AG20443 (cell line): Measurements from ENCODE around the gene LRRTM4.
A peak's percentile ranks its signal among the peaks of the same experiment; 100 is the strongest.

Experiments
- DNase-seq: peaks from one replicate; pipeline ENCODE4 v3.0.0; 2012; ENCODE audit warnings: low spot score, mixed read lengths

The LRRTM4 gene

DNA sequence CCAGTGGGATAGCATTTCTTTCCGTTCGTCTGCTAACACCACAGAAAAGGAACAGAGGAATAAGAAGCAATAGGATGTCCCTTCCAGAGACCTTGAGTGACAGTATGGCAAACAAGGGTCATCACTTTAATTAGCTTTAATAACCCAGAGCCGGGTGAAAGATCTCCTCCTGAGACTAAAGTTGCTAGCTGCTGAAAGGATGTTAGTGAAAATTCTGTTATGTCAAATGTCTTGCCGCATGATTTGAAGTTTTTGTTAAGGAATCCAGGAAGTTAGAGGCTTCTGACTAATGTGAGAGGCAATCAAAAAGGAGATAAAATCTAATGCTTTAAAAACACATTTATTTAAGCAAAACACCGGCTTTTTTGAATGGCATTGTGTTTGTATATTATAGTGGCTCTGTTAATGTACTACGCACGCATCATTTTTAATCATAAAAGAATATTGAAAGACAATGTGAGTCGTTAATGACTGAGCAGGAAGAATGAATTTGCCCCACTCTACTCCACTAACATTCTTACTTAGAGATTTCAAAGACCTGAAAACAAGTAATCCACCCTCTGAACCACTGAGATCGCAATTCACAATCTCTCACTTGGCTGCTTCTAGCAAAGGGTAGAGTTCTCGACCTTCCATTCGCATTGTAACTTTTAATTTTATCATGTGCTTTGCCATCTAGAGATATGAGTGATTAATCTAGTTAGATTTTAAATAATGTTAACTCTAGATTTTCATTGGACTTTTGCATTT is 536.6 kb downstream of the LRRTM4 start:
- DNase-seq, result no peak

DNA sequence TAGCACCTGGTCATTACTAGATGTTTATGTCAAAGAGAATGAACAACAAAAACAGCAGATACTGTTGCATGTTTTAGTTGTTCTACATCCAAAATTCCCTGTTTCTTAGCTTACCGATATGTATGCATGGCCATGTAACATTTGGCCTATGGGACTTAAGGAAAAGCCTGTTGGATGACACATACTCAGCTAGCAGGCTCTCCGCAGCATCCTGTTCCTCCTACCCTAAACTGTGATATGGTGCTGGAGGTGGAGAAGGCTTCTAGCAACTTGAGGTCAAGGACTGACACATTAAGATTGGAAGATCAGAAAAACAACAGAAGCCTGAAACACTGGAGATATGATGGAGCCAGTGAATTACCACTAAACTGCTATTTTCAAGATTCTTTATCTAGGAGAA is 537.8 kb downstream of the LRRTM4 start:
- no peak for DNase-seq

DNA sequence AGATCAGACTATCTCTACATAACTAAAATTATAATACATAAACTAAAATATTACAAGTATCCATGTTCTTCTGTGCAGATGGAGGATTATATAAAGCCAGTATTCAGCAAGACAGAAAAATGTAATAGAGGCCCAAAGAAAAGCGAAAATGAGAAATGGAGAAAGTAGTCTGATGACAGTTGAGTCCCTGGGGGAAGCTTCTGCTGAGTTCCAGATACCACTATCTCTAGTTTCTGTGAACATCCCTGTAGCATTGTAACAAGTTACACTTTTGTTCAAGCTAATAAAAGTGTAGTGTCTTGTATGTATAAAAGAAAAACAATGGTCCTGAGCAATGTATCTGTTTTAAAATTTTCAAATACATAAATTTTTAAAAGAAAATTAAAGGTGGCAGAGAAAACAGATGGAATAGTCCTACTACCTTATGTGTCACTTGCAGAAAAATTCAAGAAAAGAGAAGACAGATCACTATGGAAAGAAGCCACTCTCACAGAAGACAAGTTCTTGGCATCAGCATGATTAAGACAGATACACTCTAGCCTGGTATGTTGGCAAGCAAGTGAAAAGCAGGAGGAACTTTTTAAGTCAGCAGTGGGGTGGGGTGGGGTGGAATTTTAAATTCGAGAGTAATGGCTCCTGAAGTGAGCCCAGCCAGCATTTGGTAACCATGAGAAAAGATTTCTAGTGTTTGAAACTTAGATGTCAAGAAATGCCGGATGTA is 541.9 kb downstream of the LRRTM4 start:
- no peak for DNase-seq

DNA sequence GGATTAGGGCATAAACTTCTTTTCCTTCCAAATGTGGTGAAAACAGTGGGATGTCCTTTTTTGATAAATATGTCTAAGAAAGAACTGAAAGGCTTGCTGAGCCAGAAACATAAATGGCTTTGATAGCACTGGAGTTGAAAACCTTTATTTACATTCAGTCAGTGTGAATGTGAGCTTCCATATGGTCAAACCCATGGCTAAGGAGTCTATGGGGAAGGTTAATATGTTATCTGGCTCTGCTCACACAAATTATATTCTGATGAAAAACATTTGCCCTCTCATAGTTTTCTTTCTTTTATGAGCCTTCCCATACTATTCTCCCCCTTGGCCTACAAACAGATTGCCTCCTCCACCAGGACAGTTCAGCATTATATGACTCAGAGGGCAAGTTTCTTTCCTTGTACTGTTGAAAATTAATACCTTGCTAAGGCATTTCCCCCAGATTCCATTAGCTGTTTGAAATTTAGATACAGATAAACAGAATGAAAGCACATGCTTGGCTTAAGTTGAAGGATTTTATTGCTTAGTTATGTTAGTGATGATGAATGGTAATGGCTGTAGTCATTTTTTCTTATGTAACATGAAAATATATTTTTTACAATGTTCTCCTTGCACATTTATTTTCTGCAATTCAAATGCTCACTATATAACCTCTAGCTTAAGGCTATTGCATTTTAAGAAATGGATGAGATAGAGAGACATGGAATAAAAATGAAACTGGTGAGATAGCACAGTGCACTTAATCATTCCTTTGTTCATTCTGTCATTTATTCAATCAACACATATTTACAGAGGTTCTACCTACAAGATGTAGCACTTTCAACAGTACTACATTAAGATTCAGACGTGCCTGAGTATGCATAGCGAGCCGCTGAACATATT is 544.1 kb downstream of the LRRTM4 start:
- DNase-seq, result no peak

DNA sequence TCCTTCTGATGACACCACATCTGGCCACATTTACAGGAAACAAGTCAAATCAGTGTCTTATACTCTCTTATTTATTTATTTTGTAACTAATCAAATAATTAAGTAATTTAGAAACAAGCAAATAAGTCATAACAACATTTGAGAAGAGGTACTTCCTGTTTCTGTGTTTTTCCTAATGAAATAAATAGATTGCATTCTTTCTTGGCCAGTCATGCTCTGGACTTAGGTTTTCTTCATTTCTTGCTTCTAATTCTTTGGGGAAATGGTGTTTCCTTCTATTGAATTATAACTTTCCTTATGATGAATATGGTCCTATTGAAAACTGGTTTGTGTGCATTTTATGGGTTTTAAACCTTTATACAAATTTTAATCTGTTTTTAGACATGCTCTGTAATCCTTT is 546.4 kb downstream of the LRRTM4 start:
- DNase-seq, result no peak

DNA sequence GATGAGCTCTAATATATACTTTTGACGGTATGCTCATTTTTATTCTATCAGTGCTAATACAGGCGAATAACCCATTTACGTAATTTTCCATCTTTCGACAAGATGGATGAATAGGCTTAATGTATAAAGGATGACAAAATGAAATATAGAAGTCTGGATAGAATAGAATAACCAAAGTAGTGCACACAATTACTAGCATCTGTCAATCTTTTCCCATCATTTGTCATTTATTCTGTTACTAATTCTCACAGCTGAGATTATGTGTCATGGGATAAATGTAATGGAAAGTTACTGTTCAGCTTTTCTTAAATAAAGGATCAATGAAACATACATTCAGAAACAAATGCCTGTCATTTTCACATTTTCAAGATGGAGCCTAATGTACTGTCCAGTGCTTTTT is 548.6 kb downstream of the LRRTM4 start:
- no peak for DNase-seq

DNA sequence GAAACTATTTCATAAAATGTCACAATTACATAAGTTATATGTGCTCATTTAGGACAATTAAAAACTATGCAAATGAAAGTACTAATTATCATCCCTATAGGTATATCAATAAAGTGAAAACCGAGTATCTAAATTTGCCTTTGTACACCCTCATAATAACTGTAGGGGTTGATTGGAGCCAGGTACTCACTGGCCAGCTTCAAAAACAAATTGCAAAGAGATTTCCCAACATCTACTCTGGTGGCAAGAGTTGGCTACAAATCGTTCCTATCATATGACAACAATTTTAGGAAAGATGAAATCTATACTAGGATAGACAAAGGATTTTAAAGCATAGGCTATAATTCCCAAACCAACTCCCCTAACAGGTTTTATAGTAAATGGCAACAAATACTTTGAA is 556.4 kb downstream of the LRRTM4 start:
- DNase-seq, result no peak

DNA sequence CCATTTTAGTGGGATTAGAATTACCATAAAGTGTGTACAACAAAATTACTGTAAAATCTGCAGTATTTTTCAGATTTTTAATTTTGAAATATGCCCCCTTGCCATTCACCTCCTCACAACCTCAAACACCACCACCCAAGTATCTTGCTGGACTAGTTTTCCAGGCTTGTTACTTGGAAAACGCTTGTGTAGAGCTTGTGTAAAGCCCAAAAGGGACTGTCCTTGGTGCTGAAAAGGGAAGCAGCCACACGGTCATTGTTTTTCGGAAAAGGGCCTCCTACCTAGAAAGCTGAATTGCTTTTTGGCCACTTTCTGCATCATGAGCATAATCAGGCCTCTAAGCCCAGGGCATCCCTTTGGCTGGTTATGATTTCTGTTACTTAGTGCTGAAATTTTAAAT is 563.4 kb downstream of the LRRTM4 start:
- DNase-seq, result peak; percentile 4

DNA sequence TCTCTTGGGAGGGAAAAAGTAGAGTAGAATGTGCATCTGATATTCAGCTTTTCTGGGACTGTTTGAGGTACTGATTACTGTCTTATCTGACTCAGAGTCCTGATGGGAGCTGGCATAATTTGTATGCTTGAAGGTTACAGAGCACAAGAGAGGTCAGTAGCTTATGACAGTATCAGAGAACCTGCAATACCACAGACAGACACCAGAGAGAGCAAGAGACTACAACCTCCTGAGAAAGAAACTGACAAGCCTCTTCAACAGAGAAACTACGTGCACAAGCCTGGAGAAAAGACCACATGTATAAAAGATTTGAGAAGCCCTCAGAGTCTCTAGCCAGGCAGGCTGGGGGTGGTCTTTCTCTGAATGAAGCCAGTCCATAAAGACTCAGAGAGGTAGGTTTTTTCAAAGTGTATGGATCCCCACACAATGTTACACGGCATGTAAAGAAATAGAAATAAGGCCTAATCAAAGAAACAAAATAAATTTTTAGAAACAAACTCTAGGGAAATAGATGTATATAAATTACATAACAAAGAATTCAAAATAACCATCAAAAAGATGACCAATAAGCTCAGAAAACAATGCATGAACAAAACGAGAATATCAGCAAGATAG is 568.3 kb downstream of the LRRTM4 start:
- DNase-seq, result no peak

DNA sequence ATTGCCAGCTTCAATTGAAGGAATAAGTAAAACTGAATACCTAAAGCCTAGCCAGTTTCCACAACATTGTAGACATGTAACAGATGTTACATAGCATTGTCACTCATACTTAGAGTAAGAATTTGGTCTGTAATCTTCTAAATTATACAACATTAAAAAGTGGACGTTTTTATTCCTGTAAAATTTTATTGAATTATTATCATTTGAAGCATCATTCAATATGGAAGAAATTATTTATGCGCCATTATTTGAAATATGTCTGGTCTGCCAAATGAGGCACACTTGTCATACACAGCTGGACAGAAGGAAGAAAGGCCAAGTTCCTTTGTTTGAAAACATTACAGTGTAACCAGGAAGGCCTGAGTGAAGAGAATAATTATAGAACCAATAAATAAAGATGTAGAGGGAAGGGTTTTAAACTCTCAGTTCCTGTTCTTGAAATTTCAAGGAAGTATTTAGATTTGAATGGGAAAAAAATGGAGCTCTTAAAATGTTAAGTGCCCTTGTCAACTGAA is 575.5 kb downstream of the LRRTM4 start:
- DNase-seq, result no peak

DNA sequence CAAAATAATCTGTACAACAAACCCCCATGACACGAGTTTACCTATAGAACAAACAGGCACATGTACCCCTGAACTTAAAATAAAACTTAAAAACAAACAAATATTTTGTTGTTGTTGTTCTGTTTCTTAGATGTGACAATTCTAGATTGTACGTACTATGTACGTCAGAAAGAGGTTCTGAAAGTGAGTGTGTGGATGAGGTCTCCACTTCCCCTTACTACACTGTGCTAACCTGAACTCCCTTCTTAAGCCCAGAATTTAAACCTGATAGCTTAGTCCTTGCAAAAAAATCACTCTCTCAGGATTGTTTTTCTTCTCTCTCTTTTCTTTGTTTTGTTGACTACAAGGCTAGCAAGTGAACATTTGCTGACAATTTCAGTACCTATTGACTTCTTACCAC is 581.6 kb downstream of the LRRTM4 start:
- DNase-seq, result no peak

DNA sequence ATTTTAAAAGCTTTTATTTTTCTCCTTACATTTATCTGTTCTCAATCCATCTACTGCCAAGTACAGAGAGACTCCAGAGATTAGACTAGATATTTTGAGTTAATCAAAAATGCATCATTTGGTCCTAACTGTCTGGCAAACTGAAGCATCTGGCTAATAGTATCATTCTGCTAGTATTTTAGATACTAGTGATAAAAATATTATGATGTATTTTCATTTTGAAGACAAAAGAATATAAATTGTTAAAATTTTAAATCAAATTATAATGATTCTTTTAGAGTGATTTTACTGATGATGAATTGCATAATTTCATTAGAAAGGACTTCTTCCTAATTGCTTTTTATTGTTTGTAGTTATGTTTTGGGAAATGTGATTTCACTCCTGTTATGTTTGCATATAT is 584.0 kb downstream of the LRRTM4 start:
- no peak for DNase-seq

DNA sequence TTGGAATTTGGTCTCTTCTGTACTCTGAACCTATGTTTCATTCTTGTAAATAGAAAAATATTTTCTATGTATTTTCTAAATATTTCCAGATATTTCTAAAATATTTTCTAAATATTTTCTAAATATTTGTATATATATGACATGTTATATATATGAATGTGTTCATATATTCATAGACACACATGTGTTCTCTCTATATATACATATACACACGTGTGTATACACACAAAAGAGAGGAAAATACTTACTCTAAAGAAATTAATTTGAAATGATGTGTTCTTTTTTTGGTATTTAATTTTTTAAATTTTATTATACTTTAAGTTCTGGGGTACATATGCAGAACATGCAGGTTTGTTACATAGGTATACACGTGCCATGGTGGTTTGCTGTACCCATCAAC is 589.6 kb downstream of the LRRTM4 start:
- DNase-seq, result no peak

DNA sequence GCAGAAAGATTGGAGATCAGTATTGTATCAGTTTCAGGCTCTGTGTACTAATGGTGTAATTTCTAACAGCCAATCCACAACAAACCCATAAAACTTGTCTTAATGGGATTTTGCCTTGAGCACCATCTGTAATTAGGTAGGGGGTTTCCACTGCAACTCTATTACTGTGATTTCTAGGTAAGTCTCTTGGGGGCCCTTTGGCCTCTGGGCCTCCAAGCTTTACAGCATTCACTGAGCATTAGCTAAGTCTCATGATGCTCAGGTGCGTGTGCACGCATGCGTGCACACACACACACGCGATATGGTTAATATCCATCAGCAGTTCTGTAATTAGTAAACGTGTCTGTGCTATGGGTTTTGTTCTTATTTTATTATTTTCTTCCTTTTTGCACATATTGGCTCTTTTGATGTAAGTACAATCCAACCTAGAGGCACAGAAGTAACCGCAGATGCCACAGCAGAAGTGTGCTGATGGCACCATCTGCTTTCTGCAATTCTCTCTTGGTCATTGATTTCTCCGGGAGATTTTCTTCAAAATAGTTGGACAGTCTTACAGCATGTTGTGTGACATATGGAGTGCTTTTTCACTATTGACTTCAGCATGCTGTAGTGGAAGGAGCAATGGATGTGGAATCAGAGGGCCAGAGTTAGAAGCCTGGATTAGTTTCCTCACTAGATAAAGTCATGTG is 592.0 kb downstream of the LRRTM4 start:
- DNase-seq, result no peak

DNA sequence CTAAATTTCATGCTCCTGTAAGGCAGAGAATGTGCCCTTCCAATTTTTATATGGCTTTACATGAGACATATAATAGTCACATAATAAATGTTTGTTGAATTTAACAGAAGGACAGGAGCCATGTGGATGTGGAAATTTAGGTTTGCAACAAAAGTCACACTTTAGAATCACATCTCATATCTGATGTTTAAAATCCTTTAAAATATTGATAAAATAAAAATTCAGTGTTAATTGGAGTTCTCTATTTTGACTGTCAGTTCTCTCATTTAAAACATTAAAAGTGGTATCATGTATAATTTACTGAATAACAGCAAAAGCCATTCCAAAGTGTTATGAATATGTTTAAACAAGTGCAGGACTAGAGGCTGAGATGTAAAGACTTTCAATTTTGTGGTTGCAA is 594.1 kb downstream of the LRRTM4 start:
- DNase-seq, result no peak

DNA sequence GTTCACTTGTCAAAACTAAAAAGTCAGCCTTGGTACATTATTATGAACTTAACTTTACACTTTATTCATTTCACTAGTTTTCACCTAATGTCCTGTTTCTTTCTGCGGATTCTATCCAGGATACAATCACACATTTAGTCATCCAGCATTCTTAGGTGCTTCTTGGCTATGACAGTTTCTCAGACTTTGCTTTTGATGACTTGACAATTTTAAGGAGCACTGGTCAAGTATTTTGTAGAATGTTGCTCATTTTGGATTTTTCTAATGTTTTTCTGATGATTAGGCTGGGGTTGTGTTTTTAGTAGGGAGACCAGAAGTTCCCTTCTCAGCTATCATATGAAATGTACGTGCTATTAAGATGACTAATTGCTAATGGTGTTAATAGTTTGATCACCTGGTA is 601.2 kb downstream of the LRRTM4 start:
- DNase-seq, result no peak

DNA sequence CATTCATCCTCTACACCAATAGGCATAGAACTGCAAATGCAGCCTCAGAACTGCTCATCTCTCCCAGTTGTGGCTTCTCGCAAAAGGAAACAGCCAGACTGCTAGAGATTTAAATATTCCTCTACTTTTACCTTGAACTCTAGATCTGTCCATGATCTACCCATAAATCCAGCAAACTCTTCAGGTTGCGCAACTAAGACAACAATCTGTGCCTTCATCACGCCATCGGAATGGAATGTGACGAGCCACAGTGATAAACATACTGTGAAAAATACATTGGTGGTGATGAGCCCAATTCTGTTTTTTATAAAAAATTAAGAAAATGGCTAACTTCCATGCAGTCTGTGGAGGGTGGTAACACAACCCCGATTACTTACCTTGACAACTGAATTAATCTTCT is 626.7 kb downstream of the LRRTM4 start:
- DNase-seq, result no peak

DNA sequence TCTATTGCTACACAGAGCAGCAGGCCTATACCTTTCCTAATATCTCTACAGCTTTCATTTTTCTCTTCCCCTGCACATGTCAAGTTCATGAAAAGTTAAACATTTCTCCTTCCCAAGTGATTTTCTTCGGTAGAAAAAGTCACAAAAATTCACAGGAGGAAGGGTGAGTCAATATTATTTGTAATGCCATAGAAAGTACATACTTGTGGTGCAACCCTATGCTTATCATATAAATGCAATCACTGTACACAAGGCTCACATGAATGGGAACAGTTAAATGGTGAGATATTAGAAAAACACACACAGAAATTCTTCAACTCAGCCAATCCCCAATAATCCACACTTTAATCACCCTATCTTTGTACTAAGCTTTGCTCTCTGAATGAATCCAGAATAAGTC is 651.6 kb downstream of the LRRTM4 start:
- no peak for DNase-seq

DNA sequence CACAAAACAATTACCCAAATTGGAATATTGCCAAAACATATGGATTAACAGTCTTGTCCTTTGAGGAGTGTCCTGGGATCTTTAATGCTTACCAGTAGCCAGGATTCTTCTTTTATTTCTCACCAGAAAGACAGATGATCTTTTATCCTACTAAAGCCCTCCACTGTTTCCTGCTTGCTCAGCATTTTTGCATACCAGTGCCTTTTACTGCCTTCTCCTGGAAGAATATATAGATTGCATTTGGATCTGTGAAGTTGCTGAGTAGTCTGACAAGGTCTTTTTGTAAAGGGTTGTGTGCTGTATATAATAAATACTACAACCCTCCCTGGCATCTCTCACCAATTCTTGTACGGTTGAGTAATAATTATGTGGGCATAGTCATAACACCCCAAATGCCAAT is 652.2 kb downstream of the LRRTM4 start:
- no peak for DNase-seq

DNA sequence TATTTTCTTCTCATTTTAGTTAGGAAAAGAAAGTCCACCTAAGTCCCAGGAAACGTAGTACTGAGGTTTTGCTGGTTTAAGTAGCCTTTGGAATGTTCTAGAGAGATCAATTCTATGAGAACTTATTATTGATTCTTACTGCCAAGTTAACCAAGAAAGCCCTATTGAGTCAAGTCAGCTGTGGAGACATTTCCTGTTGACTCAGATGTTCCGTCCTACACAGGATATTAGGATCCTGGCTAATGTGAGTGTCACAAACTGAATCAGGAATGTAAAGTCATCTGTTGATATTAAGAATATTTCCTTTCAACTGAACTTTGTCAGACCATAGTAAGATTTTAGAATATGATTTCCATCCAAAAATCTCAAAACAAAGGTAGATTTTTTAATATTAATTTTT is 654.3 kb downstream of the LRRTM4 start:
- no peak for DNase-seq

DNA sequence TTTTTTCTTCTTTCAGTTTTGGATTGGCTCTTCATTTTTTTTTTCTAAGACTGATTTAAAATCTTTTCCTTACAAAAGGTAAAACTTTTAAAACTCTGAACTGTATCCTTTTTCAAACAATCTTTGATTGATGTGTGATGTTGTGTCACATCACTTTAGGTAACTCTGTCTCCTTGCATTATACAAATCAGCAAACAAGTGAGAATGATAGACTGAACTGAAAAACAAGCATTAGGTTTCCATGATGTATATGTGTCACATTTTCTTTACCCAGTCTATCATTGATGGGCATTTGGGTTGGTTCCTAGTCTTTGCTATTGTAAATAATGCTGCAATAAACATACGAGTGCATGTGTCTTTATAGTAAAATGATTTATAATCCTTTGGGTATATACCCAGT is 655.7 kb downstream of the LRRTM4 start:
- DNase-seq, result no peak

DNA sequence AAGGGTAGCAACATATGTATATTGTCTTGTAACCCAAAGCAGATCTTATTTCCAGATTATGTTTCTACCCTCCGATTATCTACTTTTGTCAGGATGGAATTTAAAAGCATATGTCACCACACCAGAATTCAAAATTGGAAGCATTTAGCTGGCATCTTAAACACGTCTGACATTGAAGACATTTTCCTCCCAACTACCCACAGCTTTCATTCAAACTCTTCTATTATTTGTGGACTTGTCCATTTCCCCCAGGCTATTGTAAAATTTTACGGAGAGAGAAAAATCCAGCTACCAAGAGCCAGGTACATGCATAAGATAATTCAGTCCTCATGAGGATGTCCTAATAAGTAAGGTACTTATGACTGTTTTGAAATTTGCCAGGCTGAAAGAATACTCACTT is 659.3 kb downstream of the LRRTM4 start:
- no peak for DNase-seq
